ENCODE measurements around the gene CD82.

The CD82 gene

GRCh38 chr11:44565211-44565952 is at the start of gene CD82:
Gene CD82 (plus strand): TSS chr11:44565663. CDS start chr11:44594663, 29,000 bp downstream.
- DNase-seq, result peak; percentile 58 to 100 (median 99)

DNA sequence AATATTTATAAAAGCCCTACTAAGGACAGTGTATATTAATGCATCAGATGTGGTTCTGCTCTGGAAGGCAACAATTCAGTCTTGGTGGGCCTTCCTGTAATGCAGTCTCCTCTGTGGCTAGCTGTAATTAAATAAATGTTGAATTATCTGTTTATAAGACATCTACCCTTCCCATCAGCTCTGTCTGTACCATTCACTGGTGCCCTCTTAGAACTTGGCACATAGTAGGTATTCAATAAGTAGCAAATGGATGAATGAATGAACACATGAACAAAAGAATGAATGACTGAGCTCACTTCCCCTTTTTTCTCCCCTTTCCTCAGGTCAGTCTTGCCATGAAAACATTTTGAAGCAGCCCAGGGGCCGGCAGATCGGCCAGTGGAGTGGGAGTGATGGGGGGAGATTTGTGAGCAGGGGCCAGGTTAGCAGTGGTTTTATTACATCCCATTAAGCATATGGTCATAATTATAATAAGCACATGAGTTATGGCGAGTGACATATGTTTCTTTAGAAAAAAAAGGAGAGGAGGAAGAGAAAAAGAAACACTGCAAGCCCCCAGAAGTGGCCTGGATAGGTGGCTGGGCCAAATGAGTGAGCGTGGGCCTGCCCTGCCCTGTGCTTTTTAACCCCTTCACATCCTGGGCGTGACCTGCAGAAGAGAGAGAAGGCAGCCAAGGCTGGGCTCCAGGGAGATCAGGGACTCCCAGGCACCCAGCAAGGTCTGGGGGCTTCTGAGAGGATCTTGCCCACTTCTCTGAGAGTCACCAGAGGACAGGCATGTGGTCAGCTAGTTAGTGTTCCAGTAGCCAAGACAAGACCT is 48.6 kb upstream of the CD82 start:
- DNase-seq, result no peak

DNA sequence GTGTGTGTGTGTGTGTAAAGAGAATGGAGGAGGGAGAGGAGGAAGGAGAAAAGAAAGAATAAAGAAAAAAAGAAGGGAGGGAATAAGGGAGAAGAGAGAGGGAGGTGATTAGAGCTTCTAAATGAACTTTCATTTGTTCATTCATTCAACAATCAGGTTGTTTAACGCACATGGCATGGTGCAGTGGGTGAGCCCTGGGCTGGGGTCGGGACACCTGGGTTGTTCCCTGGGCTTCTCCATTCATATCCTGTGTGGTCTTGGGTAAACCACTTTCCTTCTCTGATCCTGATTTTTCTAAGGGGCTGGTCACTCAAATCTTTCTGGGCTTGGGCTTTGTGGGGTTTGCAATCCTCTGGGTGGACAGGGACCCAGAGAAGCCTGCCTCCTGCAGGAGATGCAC is 47.9 kb upstream of the CD82 start:
- no peak for DNase-seq

GRCh38 chr11:44518968-44519550 is 46.4 kb upstream of the CD82 start:
- no peak for DNase-seq

GRCh38 chr11:44519989-44520737 is 45.3 kb upstream of the CD82 start:
- DNase-seq, result no peak

GRCh38 chr11:44521148-44521547 is 44.3 kb upstream of the CD82 start:
- DNase-seq, result no peak

DNA sequence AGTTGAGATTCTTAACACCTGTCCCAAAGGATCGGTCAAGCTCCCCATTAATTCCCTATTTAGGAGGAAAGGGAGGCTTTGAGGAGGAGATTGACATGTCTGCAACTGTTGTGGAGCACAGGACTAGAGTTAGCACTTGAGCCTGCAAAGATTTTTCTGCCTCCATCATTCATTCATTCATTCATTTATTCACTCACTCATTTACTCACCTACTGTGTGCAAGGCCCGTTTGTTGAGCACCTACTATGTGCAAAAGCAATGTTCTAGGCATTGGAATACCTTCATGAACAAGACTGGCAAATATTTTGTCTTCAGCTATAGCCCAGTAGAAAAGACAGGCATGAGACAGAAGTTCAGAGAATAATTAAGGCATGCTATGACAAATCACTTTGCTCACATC is 43.2 kb upstream of the CD82 start:
- DNase-seq, result no peak

GRCh38 chr11:44524346-44524745 is 41.1 kb upstream of the CD82 start:
- no peak for DNase-seq

GRCh38 chr11:44524751-44525201 is 40.7 kb upstream of the CD82 start:
- DNase-seq, result no peak

DNA sequence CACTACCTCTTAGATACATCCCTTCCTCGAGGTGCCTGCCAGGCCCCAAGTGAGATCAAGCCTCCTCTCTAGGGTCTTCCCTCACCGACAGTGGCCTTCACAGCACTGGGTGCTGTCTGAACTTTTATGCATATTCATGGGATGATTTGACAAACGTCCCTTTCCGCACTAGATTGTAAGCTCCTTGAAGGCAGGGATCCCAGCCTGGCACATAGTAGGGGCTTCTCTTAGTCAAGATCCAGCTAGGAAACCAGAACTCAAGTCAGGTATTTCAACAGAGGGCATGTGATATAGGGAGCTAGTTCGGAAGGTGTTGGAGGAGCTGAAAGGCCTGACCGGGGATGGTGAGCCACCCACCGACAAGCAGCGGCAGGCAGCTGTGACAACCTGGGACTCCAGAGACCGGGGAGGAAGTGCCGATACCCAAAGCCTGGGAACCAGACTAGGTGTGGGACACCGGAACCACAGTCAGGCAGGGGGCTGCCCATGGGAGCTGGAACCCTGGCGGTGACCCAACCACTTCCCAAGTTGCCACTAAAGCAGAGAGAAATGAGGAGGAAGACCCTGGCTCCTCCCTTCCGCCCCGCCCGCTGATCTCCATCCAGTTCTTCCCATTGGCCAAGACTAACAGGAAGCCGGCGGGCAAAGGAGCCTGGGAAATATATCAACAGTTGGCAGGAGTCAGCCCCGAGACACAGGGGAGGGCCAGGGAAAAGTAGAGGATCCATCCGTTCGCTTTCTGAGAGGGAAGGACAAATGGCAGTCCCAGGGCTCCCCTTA is 39.8 kb upstream of the CD82 start:
- no peak for DNase-seq

DNA sequence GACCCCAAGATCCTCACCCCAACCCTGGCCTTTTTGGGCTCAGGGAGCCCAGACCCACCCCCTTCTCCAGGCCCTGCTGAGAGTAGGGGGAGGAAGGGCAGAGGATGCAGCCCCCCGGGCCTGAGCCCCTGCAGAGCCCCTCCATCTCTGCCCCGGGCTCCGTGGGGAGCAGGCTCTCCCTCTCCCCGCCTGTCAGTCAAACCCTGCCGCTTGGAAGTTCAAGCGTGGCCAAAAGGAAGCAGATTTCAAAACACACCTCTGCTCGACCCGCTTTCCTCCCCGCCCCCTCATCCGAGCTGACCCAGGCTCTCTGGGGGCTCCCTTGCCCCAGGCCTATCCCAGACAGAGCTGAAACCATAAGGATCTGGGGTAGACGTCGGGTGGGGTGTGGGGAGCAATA is 39.0 kb upstream of the CD82 start:
- no peak for DNase-seq

- DNase-seq, result no peak
Observed at GRCh38 chr11:44527476-44527875, 38.0 kb upstream of the CD82 start.

GRCh38 chr11:44528103-44528502 is 37.4 kb upstream of the CD82 start:
- no peak for DNase-seq

DNA sequence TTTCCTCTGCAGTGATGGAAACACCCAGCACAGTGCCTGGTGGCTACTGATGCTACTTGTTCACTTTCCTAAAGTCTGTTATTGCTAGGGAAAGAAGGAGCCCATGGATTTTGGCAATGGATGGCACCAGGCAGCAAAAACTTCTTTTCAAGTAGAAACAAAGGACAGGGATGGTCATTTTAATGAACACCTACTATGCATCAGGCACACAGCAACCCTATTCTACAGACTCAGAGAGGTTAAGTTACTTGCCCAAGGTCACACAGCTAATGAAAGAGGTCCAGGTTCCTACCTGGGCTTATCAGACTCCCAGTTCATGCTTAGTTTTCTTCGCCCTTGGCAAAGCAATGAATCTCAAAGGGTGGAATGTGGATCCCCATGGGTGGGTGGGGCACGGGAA is 36.9 kb upstream of the CD82 start:
- no peak for DNase-seq

GRCh38 chr11:44529895-44530412 is 35.5 kb upstream of the CD82 start:
- DNase-seq, result no peak

DNA sequence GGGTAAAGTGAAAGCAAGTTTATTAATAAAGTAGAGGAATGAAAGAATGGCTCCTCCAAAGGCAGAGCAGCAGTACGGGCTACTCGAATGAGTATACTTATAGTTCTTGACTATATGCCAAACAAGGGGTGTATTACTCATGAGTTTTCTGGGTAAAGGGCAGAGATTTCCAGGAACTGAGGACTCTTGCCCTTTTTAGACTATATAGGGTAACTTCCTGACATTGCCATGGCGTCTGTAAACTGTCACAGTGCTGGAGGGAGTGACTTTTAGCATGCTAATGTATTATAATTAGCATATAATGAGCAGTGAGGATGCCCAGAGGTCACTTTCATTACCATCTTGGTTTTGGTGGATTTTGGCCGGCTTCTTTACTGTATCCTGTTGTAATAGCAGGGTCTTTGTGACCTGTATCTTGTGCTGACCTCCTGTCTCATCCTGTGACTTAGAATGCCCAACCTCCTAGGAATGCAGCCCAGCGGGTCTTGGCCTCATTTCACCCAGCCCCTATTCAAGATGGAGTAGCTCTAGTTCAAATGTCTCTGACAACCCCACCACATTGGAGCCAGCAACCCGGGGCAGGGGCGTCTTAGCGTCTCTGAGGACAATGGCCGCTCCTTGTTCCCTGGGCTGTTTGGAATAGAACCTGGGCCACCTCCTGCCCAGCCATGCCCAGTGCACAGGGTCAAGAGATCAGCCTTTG is 34.9 kb upstream of the CD82 start:
- no peak for DNase-seq

GRCh38 chr11:44531116-44531504 is 34.4 kb upstream of the CD82 start:
- no peak for DNase-seq

- no peak for DNase-seq
Observed at GRCh38 chr11:44531636-44532035, 33.8 kb upstream of the CD82 start.

GRCh38 chr11:44532809-44533208 is 32.7 kb upstream of the CD82 start:
- no peak for DNase-seq
